HepG2 (cell line): ENCODE measurements around the gene C20orf96. TPM values are rescaled to one million over a fixed set of nuclear protein-coding genes. Genes with fewer than 3 reads are reported as not detected.
A peak's percentile ranks its signal among the peaks of the same experiment; 100 is the strongest.

Experiments
- ATF7 ChIP-seq, 2 experiments: fragments of 450-650 bp in 1 of 2; sonication (generic) in 1 of 2; formaldehyde crosslinking in 1 of 2; IDR thresholded peaks; 2 replicates each; pipeline versions ENCODE4 v1.4.0 to v1.6.1; 2016 to 2020; ENCODE audit warnings: antibody characterized with exemption in 1 of 2, mild to moderate bottlenecking in 1 of 2, missing genetic modification reagents in 1 of 2
- BHLHE40 ChIP-seq: IDR thresholded peaks from 2 replicates; pipeline ENCODE4 v1.6.1; 2011; ENCODE audit warnings: low read length, improper control_type of control experiment
- FOXO4 ChIP-seq: sonication (generic); formaldehyde crosslinking; conservative IDR thresholded peaks from 2 replicates; pipeline ENCODE4 v1.8.1; 2023; ENCODE audit warnings: missing genetic modification reagents
- HMGA1 ChIP-seq: sonication (generic); formaldehyde crosslinking; conservative IDR thresholded peaks from 2 replicates; pipeline ENCODE4 v1.4.0; 2020; ENCODE audit warnings: missing genetic modification reagents
- HNRNPK ChIP-seq: fragments of 200-400 bp; formaldehyde crosslinking; IDR thresholded peaks from 2 replicates; pipeline ENCODE4 v1.6.1; 2018; ENCODE audit warnings: low read length, low read depth, moderate library complexity, mild to moderate bottlenecking; ENCODE audit not compliant: poor library complexity, severe bottlenecking
- MTA3 ChIP-seq: sonication (generic); formaldehyde crosslinking; IDR thresholded peaks from 2 replicates; pipeline ENCODE4 v1.4.0; 2020; ENCODE audit warnings: missing genetic modification reagents
- MTF1 ChIP-seq: sonication (generic); formaldehyde crosslinking; IDR thresholded peaks from 2 replicates; pipeline ENCODE4 v1.5.0; 2020; ENCODE audit warnings: missing genetic modification reagents
- MYPOP ChIP-seq: sonication (generic); formaldehyde crosslinking; IDR thresholded peaks from 2 replicates; pipeline ENCODE4 v1.8.1; 2023; ENCODE audit warnings: mild to moderate bottlenecking, moderate library complexity, missing genetic modification reagents
- NCOA2 ChIP-seq: sonication (generic); formaldehyde crosslinking; IDR thresholded peaks from 2 replicates; pipeline ENCODE4 v1.8.0; 2022; ENCODE audit warnings: inconsistent platforms
- TBP ChIP-seq: sonication (generic); formaldehyde crosslinking; IDR thresholded peaks from 2 replicates; pipeline ENCODE4 v1.5.0; 2020; ENCODE audit warnings: missing genetic modification reagents
- TERF1 ChIP-seq: sonication (generic); formaldehyde crosslinking; IDR thresholded peaks from 2 replicates; pipeline ENCODE4 v1.8.0; 2022; ENCODE audit warnings: mild to moderate bottlenecking, missing genetic modification reagents, moderate library complexity
- TMF1 ChIP-seq: sonication (generic); formaldehyde crosslinking; IDR thresholded peaks from 2 replicates; pipeline ENCODE4 v1.8.1; 2022; ENCODE audit warnings: low read depth, missing genetic modification reagents
- ZMYM2 ChIP-seq: sonication (generic); formaldehyde crosslinking; IDR thresholded peaks from 2 replicates; pipeline ENCODE4 v1.8.0; 2022; ENCODE audit warnings: mild to moderate bottlenecking, missing genetic modification reagents
- ZNF205 ChIP-seq: IDR thresholded peaks from 2 replicates; pipeline ENCODE4 v1.6.1; 2018; ENCODE audit warnings: missing biosample characterization, missing genetic modification reagents
- ZNF7 ChIP-seq: IDR thresholded peaks from 2 replicates; pipeline ENCODE4 v1.6.1; 2016; ENCODE audit warnings: missing biosample characterization, missing genetic modification reagents
- ZNF747 ChIP-seq: sonication (generic); formaldehyde crosslinking; IDR thresholded peaks from 2 replicates; pipeline ENCODE4 v1.8.1; 2023; ENCODE audit warnings: missing genetic modification reagents, mild to moderate bottlenecking, borderline replicate concordance
- ZNF749 ChIP-seq: sonication (generic); formaldehyde crosslinking; IDR thresholded peaks from 2 replicates; pipeline ENCODE4 v1.8.0; 2022; ENCODE audit warnings: mild to moderate bottlenecking, missing genetic modification reagents, moderate library complexity, borderline replicate concordance
- ZSCAN30 ChIP-seq: sonication (generic); formaldehyde crosslinking; IDR thresholded peaks from 2 replicates; pipeline ENCODE4 v1.5.0; 2020; ENCODE audit warnings: mild to moderate bottlenecking, missing genetic modification reagents
- polyA plus RNA-seq, 8 experiments: library from polyadenylated mRNA; depleted of rRNA in 3 of 8; stranded (reverse) in 7 of 8; unstranded in 1 of 8; fragments of >200 nt; fragmentation: Illumina TruSeq in 4 of 8; extraction: Trizol in 4 of 8; gene quantifications; 2 replicates each; pipeline versions ENCODE4 v1.2.1 to v1.2.3, GENCODE V29; 2011 to 2016; ENCODE audit warnings: low read depth in 4 of 8, missing spikeins in 1 of 8, mixed read lengths in 1 of 8; ENCODE audit not compliant: insufficient read depth in 1 of 8
- total RNA-seq, 5 experiments: library from RNA; depleted of rRNA; stranded (reverse); fragments of >200 nt; fragmentation: Illumina TruSeq; extraction: Trizol; gene quantifications; 2 replicates each; pipeline ENCODE4 v1.2.3, GENCODE V29; 2016; ENCODE audit warnings: low read depth in 1 of 5
- TF ChIP-seq, protein P1 (sequence below): sonication (generic); formaldehyde crosslinking; conservative IDR thresholded peaks from 2 replicates; pipeline ENCODE4 v1.4.0; 2020; ENCODE audit warnings: missing genetic modification reagents
- TF ChIP-seq, protein P2 (sequence below): sonication (generic); formaldehyde crosslinking; IDR thresholded peaks from 2 replicates; pipeline ENCODE4 v1.5.1; 2020; ENCODE audit warnings: missing genetic modification reagents, mild to moderate bottlenecking, borderline replicate concordance

The C20orf96 gene
- total and polyA plus RNA-seq, 2 of the 13 experiments (the other 11 are each of a cell fraction or from before 2014, with no cell fraction given) = 3.8 to 20.6 TPM

DNA sequence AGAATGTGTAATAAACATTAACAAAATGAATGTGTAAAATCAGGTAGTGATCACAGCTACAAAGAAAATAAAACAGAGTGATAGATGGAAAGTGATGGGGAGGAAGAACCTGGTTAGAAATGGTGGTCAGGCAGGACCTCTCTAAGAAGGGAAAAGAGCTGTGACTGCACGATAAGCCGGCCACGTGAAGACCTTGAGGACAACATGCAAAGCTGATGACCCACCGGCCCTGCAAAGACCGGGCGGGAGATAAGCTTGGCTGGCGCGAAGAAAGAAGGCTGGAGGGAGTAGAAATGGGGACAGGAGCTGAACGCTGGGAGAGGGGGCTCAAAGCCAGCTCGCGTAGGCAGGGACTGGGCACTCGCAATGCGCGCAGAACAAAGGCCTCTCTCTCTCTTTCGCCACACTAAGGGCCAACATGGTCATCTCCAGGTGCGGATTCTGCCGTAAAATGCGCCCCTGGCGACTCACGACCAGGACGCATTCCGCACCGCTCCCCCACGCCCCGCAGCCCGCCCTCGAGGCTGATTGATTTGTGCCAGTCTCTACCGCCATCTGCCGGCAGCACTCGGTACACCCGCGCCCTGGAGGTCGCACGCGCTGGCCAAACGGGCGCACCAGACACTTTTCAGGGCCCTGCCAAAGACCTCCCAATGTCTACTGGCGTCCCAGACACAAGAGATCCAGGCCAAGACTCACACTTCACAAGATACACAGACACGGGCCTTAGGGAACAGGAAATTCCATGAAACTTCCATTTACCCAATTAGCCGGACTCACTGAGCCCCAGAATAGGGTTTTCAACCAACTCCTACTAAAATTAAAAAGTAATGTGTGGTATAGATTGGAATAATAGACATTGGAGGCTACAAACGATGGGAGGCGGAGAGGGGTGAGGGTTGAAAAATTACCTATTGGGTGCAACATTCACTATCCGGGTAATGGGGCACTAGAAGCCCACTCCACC lies 23.7 kb downstream of the C20orf96 start (continued):
- TF ChIP-seq MYPOP (CRISPR knock-in tag) (peak; percentile 92), BHLHE40 (peak; percentile 47), ZNF7 (peak; percentile 52; the same call in 1 of the 2 replicates), MTF1 (CRISPR knock-in tag) (peak; percentile 86; the same call in 1 of the 2 replicates), ZNF749 (CRISPR knock-in tag) (peak; percentile 95), MTA3 (CRISPR knock-in tag) (no peak), TERF1 (no peak), ZNF205 (CRISPR knock-in tag) (peak; percentile 86), ZSCAN30 (CRISPR knock-in tag) (no peak), TMF1 (CRISPR knock-in tag) (peak; percentile 90), ZNF747 (CRISPR knock-in tag) (peak; percentile 87), FOXO4 (CRISPR knock-in tag) (no peak), ZMYM2 (peak; percentile 70; the same call in 1 of the 2 replicates), NCOA2 (peak; percentile 76), HNRNPK (no peak), TBP (CRISPR knock-in tag) (no peak), ATF7 (IDR thresholded peaks at IDR 0.05) (no peak), ATF7 (CRISPR knock-in tag; IDR thresholded peaks at IDR 0.05) (peak; percentile 83), HMGA1 (CRISPR knock-in tag) (no peak)
- TF ChIP-seq, protein P1, sequence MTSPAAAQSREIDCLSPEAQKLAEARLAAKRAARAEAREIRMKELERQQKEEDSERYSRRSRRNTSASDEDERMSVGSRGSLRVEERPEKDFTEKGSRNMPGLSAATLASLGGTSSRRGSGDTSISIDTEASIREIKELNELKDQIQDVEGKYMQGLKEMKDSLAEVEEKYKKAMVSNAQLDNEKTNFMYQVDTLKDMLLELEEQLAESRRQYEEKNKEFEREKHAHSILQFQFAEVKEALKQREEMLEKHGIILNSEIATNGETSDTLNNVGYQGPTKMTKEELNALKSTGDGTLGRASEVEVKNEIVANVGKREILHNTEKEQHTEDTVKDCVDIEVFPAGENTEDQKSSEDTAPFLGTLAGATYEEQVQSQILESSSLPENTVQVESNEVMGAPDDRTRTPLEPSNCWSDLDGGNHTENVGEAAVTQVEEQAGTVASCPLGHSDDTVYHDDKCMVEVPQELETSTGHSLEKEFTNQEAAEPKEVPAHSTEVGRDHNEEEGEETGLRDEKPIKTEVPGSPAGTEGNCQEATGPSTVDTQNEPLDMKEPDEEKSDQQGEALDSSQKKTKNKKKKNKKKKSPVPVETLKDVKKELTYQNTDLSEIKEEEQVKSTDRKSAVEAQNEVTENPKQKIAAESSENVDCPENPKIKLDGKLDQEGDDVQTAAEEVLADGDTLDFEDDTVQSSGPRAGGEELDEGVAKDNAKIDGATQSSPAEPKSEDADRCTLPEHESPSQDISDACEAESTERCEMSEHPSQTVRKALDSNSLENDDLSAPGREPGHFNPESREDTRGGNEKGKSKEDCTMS (CRISPR knock-in tag) = peak; percentile 49; the same call in 1 of the 2 replicates
- TF ChIP-seq, protein P2, sequence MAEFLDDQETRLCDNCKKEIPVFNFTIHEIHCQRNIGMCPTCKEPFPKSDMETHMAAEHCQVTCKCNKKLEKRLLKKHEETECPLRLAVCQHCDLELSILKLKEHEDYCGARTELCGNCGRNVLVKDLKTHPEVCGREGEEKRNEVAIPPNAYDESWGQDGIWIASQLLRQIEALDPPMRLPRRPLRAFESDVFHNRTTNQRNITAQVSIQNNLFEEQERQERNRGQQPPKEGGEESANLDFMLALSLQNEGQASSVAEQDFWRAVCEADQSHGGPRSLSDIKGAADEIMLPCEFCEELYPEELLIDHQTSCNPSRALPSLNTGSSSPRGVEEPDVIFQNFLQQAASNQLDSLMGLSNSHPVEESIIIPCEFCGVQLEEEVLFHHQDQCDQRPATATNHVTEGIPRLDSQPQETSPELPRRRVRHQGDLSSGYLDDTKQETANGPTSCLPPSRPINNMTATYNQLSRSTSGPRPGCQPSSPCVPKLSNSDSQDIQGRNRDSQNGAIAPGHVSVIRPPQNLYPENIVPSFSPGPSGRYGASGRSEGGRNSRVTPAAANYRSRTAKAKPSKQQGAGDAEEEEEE (CRISPR knock-in tag) = peak; percentile 42; the same call in 1 of the 2 replicates
